K562 (cell line): ENCODE measurements around the gene RXRA. TPM values are rescaled to one million over a fixed set of nuclear protein-coding genes. Genes with fewer than 3 reads are reported as not detected.
A peak's percentile ranks its signal among the peaks of the same experiment; 100 is the strongest.

ENCODE experiments used
- ATAC-seq: fragments of 200-7000 bp; cut with Tn5 transposase; 3 replicates; pipeline ENCODE4 v1.9.1; 2020; ENCODE audit warnings: moderate library complexity
- BruUV-seq: library from RNA; stranded (reverse); fragments of 400-500 nt; replicated peaks from 2 replicates; lab custom pipeline; 2021; lab: Mats Ljungman, UMichigan
- CTCF ChIA-PET: fragments of 300-600 bp; formaldehyde crosslinking; extraction: SDS; loops from one replicate; lab custom pipeline; 2021; ENCODE audit warnings: low intra/inter-chr PET ratio; lab: Yijun Ruan, JAX
- POLR2A ChIA-PET: fragments of 300-600, 350-650 bp; sonication (Branson Sonifier 250); formaldehyde crosslinking; extraction: SDS; loops from one replicate; lab custom pipeline; 2021; ENCODE audit warnings: antibody characterized with exemption, inconsistent platforms; lab: Yijun Ruan, JAX
- DNase-seq, 4 experiments: peaks; one replicate each; pipeline versions ENCODE4 v3.0.0 to v3.0.0-alpha.2; 2011 to 2018; ENCODE audit warnings: low spot score in 3 of 4, mixed read lengths in 3 of 4; ENCODE audit errors: extremely low read depth in 1 of 4
- FAIRE-seq: peaks from 2 replicates; lab custom pipeline; 2011; peaks lifted over from hg19 to GRCh38; lab: Jason Lieb, UNC
- H2AFZ ChIP-seq: 2 replicates; pipeline ENCODE4 v1.6.0; 2011; ENCODE audit warnings: low read depth, low read length, control low read depth, inconsistent platforms
- H3K27ac ChIP-seq: fragments of 200-600 bp; 3 replicates; pipeline ENCODE4 v1.8.0; 2011; ENCODE audit warnings: low read depth, mild to moderate bottlenecking, control low read depth, inconsistent platforms, low read length, moderate library complexity, mixed read lengths; ENCODE audit errors: extremely low read depth
- H3K27me3 ChIP-seq, 2 experiments: fragments of 300-600 bp in 1 of 2; 2 replicates in 1 of 2; 3 replicates in 1 of 2; pipeline versions ENCODE4 v1.6.0 to v1.8.0; 2011; ENCODE audit warnings: inconsistent platforms in 2 of 2, low read length in 2 of 2, mild to moderate bottlenecking in 1 of 2, mixed read lengths in 1 of 2, moderate library complexity in 1 of 2; ENCODE audit not compliant: control insufficient read depth in 2 of 2, insufficient read depth in 2 of 2
- H3K36me3 ChIP-seq: fragments of 300-600 bp; 3 replicates; pipeline ENCODE4 v1.8.0; 2011; ENCODE audit warnings: mild to moderate bottlenecking, low read length, inconsistent platforms; ENCODE audit not compliant: control insufficient read depth, insufficient read depth
- H3K4me1 ChIP-seq, 2 experiments: fragments of 200-600 bp in 1 of 2; replicated peaks in 1 of 2; 2 replicates in 1 of 2; 3 replicates in 1 of 2; pipeline versions ENCODE4 v1.5.1 to v1.8.0; 2011; ENCODE audit warnings: inconsistent platforms in 2 of 2, low read length in 2 of 2, mild to moderate bottlenecking in 1 of 2, mixed read lengths in 1 of 2, moderate library complexity in 1 of 2; ENCODE audit not compliant: control insufficient read depth in 2 of 2, insufficient read depth in 2 of 2
- H3K4me2 ChIP-seq: 2 replicates; pipeline ENCODE4 v1.6.1; 2011; ENCODE audit warnings: low read length, control low read depth, inconsistent platforms, mixed read lengths; ENCODE audit not compliant: insufficient read depth
- H3K4me3 ChIP-seq: fragments of 200-600 bp; sonication (generic), shearing (Covaris generic); 2 replicates; pipeline ENCODE4 v1.5.1; 2016; ENCODE audit warnings: control low read depth, inconsistent platforms
- H3K79me2 ChIP-seq: fragments of 200-600 bp; 3 replicates; pipeline ENCODE4 v1.8.0; 2011; ENCODE audit warnings: low read length, inconsistent platforms; ENCODE audit not compliant: control insufficient read depth, insufficient read depth
- H3K9ac ChIP-seq, 2 experiments: 2 replicates each; pipeline versions ENCODE4 v1.6.0 to v1.6.1; 2011; ENCODE audit warnings: low read depth in 2 of 2, low read length in 2 of 2, control low read depth in 1 of 2, inconsistent platforms in 1 of 2, mild to moderate bottlenecking in 1 of 2, mixed read lengths in 1 of 2; ENCODE audit not compliant: insufficient read depth in 1 of 2
- H3K9me1 ChIP-seq: one replicate; pipeline ENCODE4 v1.6.0; 2011; ENCODE audit warnings: inconsistent platforms, mild to moderate bottlenecking, low read length, moderate library complexity; ENCODE audit not compliant: control insufficient read depth, insufficient read depth
- H3K9me3 ChIP-seq: replicated peaks from 2 replicates; pipeline ENCODE4 v1.5.1; 2011; ENCODE audit warnings: low read depth, low read length, inconsistent platforms; ENCODE audit not compliant: control insufficient read depth, insufficient read depth
- H4K20me1 ChIP-seq: replicated peaks from 2 replicates; pipeline ENCODE4 v1.6.1; 2011; ENCODE audit warnings: low read length, inconsistent platforms, mixed read lengths; ENCODE audit not compliant: control insufficient read depth, insufficient read depth
- BRD9 ChIP-seq: fragments of 450-650 bp; IDR thresholded peaks from 2 replicates; pipeline ENCODE4 v1.6.1; 2018; ENCODE audit warnings: low read depth; ENCODE audit not compliant: partially characterized antibody
- CBX1 ChIP-seq: sonication (generic); IDR thresholded peaks from 2 replicates; pipeline ENCODE4 v1.6.1; 2016; ENCODE audit warnings: antibody characterized with exemption, low read depth, mild to moderate bottlenecking
- KDM1A ChIP-seq, 2 experiments: fragments of 450-650 bp; IDR thresholded peaks; 2 replicates each; pipeline ENCODE4 v1.6.1; 2016; ENCODE audit warnings: mild to moderate bottlenecking in 2 of 2
- XRCC5 ChIP-seq: fragments of 200-400 bp; formaldehyde crosslinking; IDR thresholded peaks from 2 replicates; pipeline ENCODE4 v1.6.1; 2017; ENCODE audit warnings: low read depth, mild to moderate bottlenecking, low read length
- ZNF507 ChIP-seq: conservative IDR thresholded peaks from 2 replicates; pipeline ENCODE4 v1.6.1; 2017; ENCODE audit warnings: missing genetic modification characterization, missing compliant biosample characterization
- WGBS: fragments of 100-300 bp; shearing (Covaris generic); methylation state at CpG from one replicate; pipeline ENCODE4 v1.1.6; 2016; ENCODE audit warnings: low coverage, mixed read lengths; ENCODE audit not compliant: insufficient coverage; ENCODE audit errors: missing lambda C conversion rate; 5-methylcytosine and 5-hydroxymethylcytosine counted together
- in situ Hi-C: fragments of 300-500 bp; cut with MboI; formaldehyde crosslinking; loops from 4 replicates; pipeline ENCODE4 v1.15.0; 2018; ENCODE audit warnings: inconsistent platforms, mixed read lengths
- intact Hi-C: fragments of 100-400 bp; cut with micrococcal nuclease; formaldehyde crosslinking; loops from 2 replicates; pipeline ENCODE4 v1.14.2; 2022
- polyA plus RNA-seq, 8 experiments: library from polyadenylated mRNA; depleted of rRNA in 4 of 8; stranded (reverse) in 5 of 8; unstranded in 3 of 8; fragments of >200 nt; fragmentation: Nextera tagmentation in 2 of 8; fragmentation: Illumina TruSeq in 1 of 8; extraction: Ambion mirVana in 2 of 8; extraction: Trizol in 1 of 8; gene quantifications; 2 replicates each; pipeline versions ENCODE4 v1.2.1 to v1.2.3, GENCODE V29; 2011 to 2014; ENCODE audit warnings: inconsistent platforms in 1 of 8, missing spikeins in 1 of 8
- total RNA-seq, 7 experiments: library from RNA; depleted of rRNA in 6 of 7; stranded (reverse); fragments of >200 nt in 6 of 7; fragmentation: Illumina TruSeq in 2 of 7; extraction: Trizol in 2 of 7; gene quantifications; 2 replicates each; pipeline versions ENCODE4 v1.2.1 to v1.2.3, GENCODE V29; 2011 to 2021; ENCODE audit warnings: low replicate concordance in 1 of 7
- TF ChIP-seq, protein P1 (sequence below): sonication (generic); formaldehyde crosslinking; IDR thresholded peaks from 2 replicates; pipeline ENCODE4 v1.8.1; 2023; ENCODE audit warnings: mild to moderate bottlenecking, missing genetic modification reagents

Gene RXRA
- total and polyA plus RNA-seq, 9 of the 15 experiments (the other 6 are each of a cell fraction or from before 2014, with no cell fraction given): 0.35 to 23.6 (median 4.6) TPM

GRCh38 chr9:134372581-134373267, 46.5 kb downstream of the RXRA start:
- no peak overlapping the region for H3K4me2 ChIP-seq
- H3K27me3 ChIP-seq: no peaks in the 10 kb centered on the region
- H4K20me1 ChIP-seq: peaks cover 76% of the 10 kb centered on the region
- DNase-seq (no peak), FAIRE-seq (no peak), ATAC-seq (no peak)
- no TSS peak for BruUV-seq
- H3K27ac ChIP-seq: no peak overlapping the region
- peaks cover 5 to 88% of the 10 kb centered on the region in 2 experiments; a peak in 3 of 5 replicates for H3K4me1 ChIP-seq
- 70% methylated on average over 15 of the region's 16 CpGs for WGBS
- peak overlapping the region in 1 of 2 experiments; percentile 13; a peak in 1 of 4 replicates for H3K9ac ChIP-seq
- peaks cover 19% of the 10 kb centered on the region for H3K79me2 ChIP-seq
- no peaks in the 10 kb centered on the region for H3K36me3 ChIP-seq
- in situ Hi-C loops: no loop called here
- no peaks in the 10 kb centered on the region for H3K9me1 ChIP-seq
- H3K9me3 ChIP-seq: no peaks in the 10 kb centered on the region
- intact Hi-C loops: no loop called here
- ChIA-PET CTCF (no interaction called here), POLR2A (interaction anchor here (0.5 to 0.6 kb wide), 4 partner anchors 9 to 547 kb away, joined by 3 read pairs; no protein-coding TSS in a partner anchor)
- TF ChIP-seq CBX1 (0 out of 2 replicates have a peak, but pooled peaks have one; percentile 37), KDM1A (IDR thresholded peaks at IDR 0.05) (peak in 1 of 2 experiments; percentile 25; a peak in 1 of 4 replicates), XRCC5 (no peak), ZNF507 (no peak), BRD9 (peak; percentile 89)
- TF ChIP-seq, protein P1, sequence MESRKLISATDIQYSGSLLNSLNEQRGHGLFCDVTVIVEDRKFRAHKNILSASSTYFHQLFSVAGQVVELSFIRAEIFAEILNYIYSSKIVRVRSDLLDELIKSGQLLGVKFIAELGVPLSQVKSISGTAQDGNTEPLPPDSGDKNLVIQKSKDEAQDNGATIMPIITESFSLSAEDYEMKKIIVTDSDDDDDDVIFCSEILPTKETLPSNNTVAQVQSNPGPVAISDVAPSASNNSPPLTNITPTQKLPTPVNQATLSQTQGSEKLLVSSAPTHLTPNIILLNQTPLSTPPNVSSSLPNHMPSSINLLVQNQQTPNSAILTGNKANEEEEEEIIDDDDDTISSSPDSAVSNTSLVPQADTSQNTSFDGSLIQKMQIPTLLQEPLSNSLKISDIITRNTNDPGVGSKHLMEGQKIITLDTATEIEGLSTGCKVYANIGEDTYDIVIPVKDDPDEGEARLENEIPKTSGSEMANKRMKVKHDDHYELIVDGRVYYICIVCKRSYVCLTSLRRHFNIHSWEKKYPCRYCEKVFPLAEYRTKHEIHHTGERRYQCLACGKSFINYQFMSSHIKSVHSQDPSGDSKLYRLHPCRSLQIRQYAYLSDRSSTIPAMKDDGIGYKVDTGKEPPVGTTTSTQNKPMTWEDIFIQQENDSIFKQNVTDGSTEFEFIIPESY (CRISPR knock-in tag): 0 out of 2 replicates have a peak, but pooled peaks have one; percentile 43
- H3K4me3 ChIP-seq: no peak overlapping the region
- no peak overlapping the region for H2AFZ ChIP-seq
